Activated effector memory CD4-positive, alpha-beta T cell treated with Interleukin-2 at 50 U/mL for 16 hours (primary cell): ENCODE data around the gene ITGB2.

Source experiments
- DNase-seq: peaks from one replicate; pipeline ENCODE4 v3.0.0-alpha.2; 2020

ITGB2 gene

GRCh38 chr21:44907966-44908895, 12.5 kb downstream of the ITGB2 start:
- DNase-seq, result no peak

GRCh38 chr21:44907225-44907965, 13.3 kb downstream of the ITGB2 start:
- DNase-seq, result no peak

GRCh38 chr21:44905728-44906090, 15.0 kb downstream of the ITGB2 start:
- no peak for DNase-seq

- no peak for DNase-seq
Measured at GRCh38 chr21:44905016-44905727, 15.5 kb downstream of the ITGB2 start.

DNA sequence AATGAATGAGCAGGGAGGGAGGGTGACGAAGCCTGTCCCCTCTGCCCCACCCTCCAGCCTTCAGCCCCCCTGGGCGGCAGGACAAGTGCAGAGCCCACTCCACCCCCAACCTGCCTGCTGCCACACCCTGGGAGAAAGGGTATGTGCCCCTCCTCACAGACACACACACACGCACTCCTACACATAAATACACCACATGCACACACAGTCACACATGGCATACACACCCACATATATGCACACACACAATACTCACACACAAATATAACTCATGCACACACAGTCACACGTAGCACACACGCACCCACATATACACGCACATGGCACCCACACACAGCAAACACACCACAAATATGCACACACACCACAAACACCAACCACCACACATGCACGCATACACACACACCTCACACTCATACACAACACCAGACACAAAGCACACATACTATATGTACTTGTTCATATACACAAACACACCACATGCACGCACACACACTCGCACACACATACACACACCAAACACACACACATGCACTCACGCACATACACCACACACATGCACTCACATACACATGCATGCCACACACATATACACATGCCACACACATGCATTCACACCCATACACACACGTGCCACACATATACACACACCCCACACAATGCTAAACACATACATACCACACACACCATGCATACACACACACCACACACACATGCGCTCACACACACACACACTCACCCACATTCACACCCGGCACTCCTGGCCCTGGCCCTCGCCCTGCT, 16.4 kb downstream of the ITGB2 start:
- no peak for DNase-seq

DNA sequence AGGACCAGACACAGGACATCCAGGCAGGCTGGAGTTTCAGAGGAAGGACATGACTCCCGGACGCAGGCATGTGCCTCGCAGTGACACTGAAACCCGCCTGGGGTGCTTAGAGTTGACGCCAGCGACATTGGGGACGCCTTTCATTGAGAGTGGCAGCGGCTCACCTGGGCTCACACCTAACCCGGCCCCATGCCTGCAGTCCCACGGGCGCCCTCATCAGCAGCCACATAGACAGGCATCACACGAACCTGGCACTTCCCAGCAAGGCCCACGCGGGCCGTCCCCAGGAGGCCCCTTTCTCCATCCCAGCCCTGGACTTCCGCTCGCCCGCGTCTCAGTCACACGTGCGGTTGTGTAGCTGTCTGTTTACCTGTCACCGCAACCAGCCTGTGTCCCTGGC, 17.0 kb downstream of the ITGB2 start:
- DNase-seq, result no peak

- DNase-seq, result no peak
Measured at GRCh38 chr21:44903050-44903685, 17.5 kb downstream of the ITGB2 start.

DNA sequence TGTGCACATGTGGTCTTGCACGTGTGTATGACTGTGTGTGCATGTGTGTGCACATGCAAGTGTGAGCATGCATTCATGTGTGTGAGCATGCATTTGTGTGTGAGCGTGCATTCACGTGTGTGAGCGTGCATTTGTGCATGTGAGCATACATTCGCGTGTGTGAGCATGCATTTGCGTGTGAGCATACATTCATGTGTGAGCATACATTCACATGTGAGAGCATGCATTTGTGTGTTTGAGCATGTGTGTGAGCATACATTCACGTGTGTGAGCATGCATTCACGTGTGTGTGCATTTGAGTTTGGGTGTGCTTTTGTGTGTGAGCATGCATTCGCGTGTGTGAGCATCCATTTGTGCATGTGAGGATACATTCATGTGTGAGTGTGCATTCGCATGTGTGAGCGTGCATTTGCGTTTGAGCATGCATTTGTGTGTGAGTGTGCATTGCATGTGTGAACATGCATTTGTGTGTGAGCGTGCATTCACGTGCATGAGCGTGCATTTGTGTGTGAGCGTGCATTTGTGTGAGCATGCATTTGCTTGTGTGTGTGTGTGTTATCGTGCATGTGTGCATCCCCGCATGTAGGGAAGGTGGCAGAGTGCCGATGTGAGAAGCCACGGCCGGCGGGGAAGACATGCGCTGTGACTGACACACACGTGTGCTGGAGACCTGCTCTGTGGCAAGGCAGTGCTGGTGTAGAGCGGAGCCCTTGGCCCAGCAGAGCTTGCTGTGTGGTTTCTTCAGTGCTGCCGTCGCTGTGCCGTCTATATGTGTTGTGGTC, 18.2 kb downstream of the ITGB2 start:
- no peak for DNase-seq

GRCh38 chr21:44901391-44902074, 19.2 kb downstream of the ITGB2 start:
- no peak for DNase-seq

GRCh38 chr21:44900559-44901251, 20.0 kb downstream of the ITGB2 start:
- no peak for DNase-seq

GRCh38 chr21:44899768-44900558, 20.7 kb downstream of the ITGB2 start:
- DNase-seq, result no peak

- no peak for DNase-seq
Measured at GRCh38 chr21:44898851-44899767, 21.6 kb downstream of the ITGB2 start.

DNA sequence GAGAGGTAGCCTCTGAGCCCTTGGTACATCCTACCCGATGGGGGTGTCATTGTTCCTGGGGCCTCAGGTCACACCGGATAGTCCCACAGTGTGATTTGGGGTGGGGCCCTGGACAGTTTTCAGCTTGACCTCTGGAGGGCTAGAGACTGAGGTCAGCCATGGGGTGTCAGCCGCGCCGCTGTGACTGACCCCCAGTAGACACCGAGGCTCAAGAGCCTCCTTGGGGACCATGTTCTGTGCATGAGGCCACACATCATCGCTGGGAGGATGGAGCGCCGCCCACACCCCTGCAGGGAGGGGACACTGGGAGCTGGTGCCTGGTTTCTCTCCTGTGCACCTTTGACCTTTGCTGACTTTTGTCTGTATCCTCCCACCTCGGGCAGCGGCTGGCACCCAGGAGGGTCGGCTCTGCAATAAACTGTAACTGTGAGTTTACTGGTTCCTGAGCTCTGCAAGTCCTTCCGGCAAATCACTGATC, 22.6 kb downstream of the ITGB2 start:
- DNase-seq, result no peak

DNA sequence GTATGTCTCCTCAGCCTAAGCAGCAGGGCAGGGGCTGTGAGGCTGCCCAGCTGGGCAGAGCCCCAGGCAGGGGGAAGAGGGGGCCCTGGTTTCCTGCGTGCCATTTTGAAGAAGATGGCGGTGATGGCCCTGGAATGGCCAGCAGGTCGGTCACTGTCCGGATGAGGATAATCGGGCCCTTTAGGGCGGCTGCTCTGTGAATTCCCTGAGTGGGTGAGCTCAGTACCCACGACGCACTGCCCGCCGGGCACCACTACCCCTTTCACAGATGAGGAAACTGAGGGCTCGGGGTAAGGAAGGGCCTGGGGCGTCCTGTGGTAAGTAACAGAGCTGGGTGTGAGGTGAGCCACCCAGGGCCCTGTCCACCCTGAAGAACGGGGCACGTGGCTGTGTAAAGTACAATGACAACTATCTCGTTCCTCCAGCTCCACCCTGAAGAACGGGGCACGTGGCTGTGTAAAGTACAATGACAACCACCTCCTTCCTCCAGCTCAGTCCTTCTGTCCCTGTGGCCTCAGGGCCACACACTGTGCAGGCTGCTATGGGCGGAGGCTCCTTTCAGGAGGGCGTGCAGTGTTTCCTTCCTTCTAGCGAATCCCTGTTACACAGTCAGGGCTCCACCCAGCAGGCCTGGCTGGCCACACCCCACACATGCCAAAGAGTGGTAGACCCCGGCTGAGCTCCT, 23.2 kb downstream of the ITGB2 start:
- DNase-seq, result no peak

- no peak for DNase-seq
Measured at GRCh38 chr21:44896561-44897286, 24.0 kb downstream of the ITGB2 start.

- DNase-seq, result no peak
Measured at GRCh38 chr21:44895859-44896258, 24.8 kb downstream of the ITGB2 start.
